PFSK-1 (cell line): ENCODE measurements around the gene RDH16. TPM values are rescaled to one million over a fixed set of nuclear protein-coding genes. Genes with fewer than 3 reads are reported as not detected.

Experiments
- FOXP2 ChIP-seq: optimal IDR thresholded peaks from 2 replicates; pipeline ENCODE3; 2011; ENCODE audit warnings: borderline replicate concordance, control low read depth, inconsistent platforms; ENCODE audit not compliant: insufficient read depth; ENCODE audit errors: extremely low read length, extremely low read depth
- POLR2AphosphoS5 ChIP-seq: IDR thresholded peaks from 2 replicates; pipeline ENCODE4 v1.6.1; 2012; ENCODE audit warnings: low read depth, mild to moderate bottlenecking, control low read depth, low read length, moderate library complexity
- SIN3A ChIP-seq: IDR thresholded peaks from 2 replicates; pipeline ENCODE4 v1.6.1; 2012; ENCODE audit warnings: mild to moderate bottlenecking, low read length, moderate library complexity, borderline replicate concordance; ENCODE audit not compliant: insufficient read depth
- TAF1 ChIP-seq: IDR thresholded peaks from 2 replicates; pipeline ENCODE4 v1.6.1; 2012; ENCODE audit warnings: low read length, control low read depth, borderline replicate concordance; ENCODE audit not compliant: insufficient read depth
- polyA plus RNA-seq: library from polyadenylated mRNA; unstranded; fragments of >200 nt; gene quantifications from one replicate; pipeline ENCODE4 v1.2.1, GENCODE V29; 2012; ENCODE audit warnings: low read depth, missing spikeins; ENCODE audit not compliant: insufficient read length
- TF ChIP-seq, protein P1 (sequence below), 2 experiments: IDR thresholded peaks; 2 replicates each; pipeline versions ENCODE4 v1.6.1 to v1.8.0; 2011 to 2012; ENCODE audit warnings: low read depth in 2 of 2, low read length in 2 of 2, control low read depth in 1 of 2, inconsistent platforms in 1 of 2, mild to moderate bottlenecking in 1 of 2, moderate library complexity in 1 of 2; ENCODE audit not compliant: insufficient read depth in 1 of 2

Gene RDH16, protein sequence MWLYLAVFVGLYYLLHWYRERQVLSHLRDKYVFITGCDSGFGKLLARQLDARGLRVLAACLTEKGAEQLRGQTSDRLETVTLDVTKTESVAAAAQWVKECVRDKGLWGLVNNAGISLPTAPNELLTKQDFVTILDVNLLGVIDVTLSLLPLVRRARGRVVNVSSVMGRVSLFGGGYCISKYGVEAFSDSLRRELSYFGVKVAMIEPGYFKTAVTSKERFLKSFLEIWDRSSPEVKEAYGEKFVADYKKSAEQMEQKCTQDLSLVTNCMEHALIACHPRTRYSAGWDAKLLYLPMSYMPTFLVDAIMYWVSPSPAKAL
- polyA plus RNA-seq: 0.24 TPM

DNA sequence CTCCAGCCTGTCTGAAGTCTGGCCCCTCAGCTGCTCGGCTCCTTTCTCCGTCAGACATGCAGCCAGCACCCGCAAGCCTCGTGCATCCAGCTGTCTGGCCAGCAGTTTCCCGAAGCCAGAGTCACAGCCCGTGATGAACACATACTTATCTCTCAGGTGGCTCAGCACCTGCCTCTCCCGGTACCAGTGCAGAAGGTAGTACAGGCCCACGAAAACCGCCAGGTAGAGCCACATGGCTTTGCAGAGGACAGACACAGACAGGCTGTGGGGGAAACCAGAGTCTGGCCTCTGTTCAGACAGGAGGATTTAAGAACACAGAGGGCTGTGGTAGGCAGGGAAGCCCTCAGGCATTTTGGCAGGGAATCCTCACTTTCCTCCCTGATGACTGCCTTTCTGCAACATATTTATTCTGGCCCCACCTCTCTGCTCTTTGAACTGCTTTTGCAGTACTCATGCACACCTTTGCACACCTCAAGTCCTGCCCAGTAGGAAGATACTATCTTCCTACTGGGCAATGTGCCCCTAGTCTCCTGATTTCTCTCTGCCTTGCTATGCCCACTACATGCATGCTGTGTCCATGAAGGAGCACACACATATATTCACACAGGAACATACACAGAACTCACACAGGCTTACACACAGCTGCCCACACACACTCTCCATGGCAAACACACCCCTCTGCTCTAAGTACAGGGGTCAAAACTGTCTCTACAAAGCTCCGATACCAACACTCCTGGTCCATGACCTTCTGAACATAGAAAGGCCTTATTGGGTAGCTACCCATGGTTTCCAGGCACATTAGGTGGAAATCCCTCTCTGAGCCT lies at the start of gene RDH16:
Gene RDH16 (minus strand): TSS at position 380 of the 824 bp plus-strand sequence. CDS start 146 bp downstream, at position 234.
- TF ChIP-seq SIN3A (no peak), POLR2AphosphoS5 (no peak), FOXP2 (no peak), TAF1 (no peak)
- TF ChIP-seq, protein P1, sequence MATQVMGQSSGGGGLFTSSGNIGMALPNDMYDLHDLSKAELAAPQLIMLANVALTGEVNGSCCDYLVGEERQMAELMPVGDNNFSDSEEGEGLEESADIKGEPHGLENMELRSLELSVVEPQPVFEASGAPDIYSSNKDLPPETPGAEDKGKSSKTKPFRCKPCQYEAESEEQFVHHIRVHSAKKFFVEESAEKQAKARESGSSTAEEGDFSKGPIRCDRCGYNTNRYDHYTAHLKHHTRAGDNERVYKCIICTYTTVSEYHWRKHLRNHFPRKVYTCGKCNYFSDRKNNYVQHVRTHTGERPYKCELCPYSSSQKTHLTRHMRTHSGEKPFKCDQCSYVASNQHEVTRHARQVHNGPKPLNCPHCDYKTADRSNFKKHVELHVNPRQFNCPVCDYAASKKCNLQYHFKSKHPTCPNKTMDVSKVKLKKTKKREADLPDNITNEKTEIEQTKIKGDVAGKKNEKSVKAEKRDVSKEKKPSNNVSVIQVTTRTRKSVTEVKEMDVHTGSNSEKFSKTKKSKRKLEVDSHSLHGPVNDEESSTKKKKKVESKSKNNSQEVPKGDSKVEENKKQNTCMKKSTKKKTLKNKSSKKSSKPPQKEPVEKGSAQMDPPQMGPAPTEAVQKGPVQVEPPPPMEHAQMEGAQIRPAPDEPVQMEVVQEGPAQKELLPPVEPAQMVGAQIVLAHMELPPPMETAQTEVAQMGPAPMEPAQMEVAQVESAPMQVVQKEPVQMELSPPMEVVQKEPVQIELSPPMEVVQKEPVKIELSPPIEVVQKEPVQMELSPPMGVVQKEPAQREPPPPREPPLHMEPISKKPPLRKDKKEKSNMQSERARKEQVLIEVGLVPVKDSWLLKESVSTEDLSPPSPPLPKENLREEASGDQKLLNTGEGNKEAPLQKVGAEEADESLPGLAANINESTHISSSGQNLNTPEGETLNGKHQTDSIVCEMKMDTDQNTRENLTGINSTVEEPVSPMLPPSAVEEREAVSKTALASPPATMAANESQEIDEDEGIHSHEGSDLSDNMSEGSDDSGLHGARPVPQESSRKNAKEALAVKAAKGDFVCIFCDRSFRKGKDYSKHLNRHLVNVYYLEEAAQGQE (IDR thresholded peaks at IDR 0.05; ENCODE audit: insufficient read depth in 1 of 2, low read depth in 2 of 2, low read length in 2 of 2): no peak

DNA sequence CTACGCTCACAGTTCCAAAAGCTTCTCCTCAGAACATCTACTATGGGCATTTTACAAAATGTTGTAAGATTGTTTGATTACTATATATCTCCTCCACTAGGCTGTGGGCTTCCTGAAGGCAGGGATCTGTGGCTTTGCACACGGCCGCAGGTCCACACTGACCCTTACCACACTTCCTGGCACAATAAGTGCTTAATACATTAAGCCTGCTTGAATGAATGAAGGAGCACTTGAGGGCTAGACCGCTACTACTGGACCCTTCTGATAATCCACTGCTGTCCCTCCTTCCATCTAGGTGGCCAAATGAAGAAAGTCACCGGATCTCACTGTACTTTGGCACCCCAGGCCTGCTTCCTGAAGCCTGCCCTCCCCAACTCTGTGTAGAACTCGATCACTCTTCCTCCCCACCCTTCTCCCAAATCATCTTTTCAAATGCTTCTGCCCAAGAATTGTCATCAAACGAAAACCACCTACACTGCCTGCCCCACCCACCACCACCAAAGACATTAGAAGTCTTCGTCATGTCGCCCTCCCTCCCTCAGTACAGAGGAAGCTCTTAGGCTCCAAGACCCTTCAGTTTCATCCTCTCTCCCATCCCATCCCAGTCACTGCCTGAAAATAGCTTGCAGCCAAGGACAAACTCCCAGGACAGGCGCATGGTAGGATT lies 49.5 kb upstream of the RDH16 start:
- TF ChIP-seq TAF1: no peak
- TF ChIP-seq SIN3A: no peak
- TF ChIP-seq, protein P1 (IDR thresholded peaks at IDR 0.05; ENCODE audit: insufficient read depth in 1 of 2, low read depth in 2 of 2, low read length in 2 of 2): no peak
- no peak for TF ChIP-seq POLR2AphosphoS5
- no peak for TF ChIP-seq FOXP2

DNA sequence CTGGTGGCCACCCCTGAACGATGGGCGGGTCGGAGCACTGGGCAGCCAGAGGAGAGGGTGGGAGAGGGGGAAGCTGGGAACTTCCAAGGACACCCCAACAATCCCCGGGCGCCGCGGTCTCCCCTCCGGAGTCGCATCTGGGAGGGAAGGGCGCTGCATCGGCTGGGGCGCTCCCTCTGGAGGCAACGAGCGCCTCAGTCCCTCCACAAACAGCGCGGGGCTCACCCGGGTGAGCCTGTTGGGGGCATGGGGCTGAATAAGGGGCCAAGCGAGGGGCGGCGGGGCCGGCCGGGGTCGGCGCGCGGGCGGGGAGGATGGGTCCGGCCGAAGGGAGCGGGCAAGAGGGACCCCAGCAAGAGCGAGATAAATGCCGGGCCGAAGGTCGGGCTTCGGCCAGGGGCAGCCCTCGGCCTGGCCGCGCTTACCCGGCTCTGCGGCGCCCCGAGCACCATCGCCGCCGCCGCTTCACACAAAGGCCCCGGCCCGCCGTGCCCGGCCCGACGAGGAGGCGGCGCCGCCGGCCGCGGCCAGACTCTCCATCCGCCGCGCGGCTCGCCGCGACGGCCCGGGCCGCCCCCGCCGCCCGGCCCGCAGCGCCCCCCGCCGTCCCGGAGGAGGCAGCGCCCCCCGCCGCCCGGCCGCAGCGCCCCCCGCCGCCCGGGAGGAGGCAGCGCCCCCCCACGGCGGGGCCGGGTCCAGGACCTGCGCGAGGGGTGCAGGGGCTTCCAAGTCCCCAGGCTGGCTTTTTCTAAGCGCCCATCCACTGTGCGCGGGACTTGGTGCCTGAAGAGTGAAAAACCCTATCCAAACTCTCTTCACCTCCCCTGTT lies 48.8 kb upstream of the RDH16 start, which contains the start of gene ZBTB39:
Gene ZBTB39 (minus strand): TSS at position 567 of the 829 bp plus-strand sequence. CDS start 1,629 bp downstream, outside the sequence.
- TF ChIP-seq, protein P1 (IDR thresholded peaks at IDR 0.05; ENCODE audit: insufficient read depth in 1 of 2, low read depth in 2 of 2, low read length in 2 of 2): no peak
- TF ChIP-seq TAF1 (0 out of 2 replicates have a peak, but pooled peaks have one; percentile 22), SIN3A (no peak), FOXP2 (peak; percentile 40)

DNA sequence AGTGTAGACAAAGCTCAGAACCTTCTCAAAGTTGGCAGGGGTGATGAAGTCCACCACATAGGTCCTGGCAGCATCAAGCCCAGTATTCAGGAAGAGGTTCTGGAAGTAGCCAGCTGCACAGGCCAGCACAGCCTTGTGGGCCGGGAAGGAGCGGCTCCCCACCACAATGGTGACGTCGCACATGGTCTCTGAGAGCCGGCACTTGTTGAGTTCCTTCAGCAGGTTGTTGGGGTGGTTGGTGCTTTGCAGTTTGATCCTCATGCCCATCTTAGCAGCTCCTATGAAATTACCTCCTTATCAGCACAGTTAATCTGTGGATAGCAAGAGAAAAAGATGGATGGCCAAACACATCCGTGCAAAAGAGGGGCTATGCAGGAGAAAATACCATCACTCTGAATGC lies 47.2 kb upstream of the RDH16 start:
- TF ChIP-seq, protein P1 (IDR thresholded peaks at IDR 0.05; ENCODE audit: insufficient read depth in 1 of 2, low read depth in 2 of 2, low read length in 2 of 2): no peak
- TF ChIP-seq TAF1: no peak
- no peak for TF ChIP-seq FOXP2
- TF ChIP-seq POLR2AphosphoS5: no peak
- TF ChIP-seq SIN3A: no peak
